Measurements from ENCODE around the gene ABHD16A. TPM values are rescaled to one million over a fixed set of nuclear protein-coding genes. Genes with fewer than 3 reads are reported as not detected.

ABHD16A gene

Small RNA genes within 50 kb of the gene (small RNA-seq; reads per million reads assigned to genes)
- gene LY6G6D (not detected), gene MIR4646 (not detected), gene RF00019 (not detected)

Data from skeletal muscle satellite cell (primary cell).